Ovary (tissue), 3 donors: ENCODE measurements around the gene ARL10.

Experiments used
- CTCF ChIP-seq, 3 donors: fragments of 450-650 bp in 2 of 3; fragments of 200-600 bp in 1 of 3; IDR thresholded peaks; one replicate each; pipeline versions ENCODE4 v1.5.1 to v1.8.0; 2016 to 2022; ENCODE audit warnings: antibody characterized with exemption in 3 of 3, mild to moderate bottlenecking in 1 of 3
- POLR2A ChIP-seq: fragments of 450-650 bp; IDR thresholded peaks from one replicate; pipeline ENCODE4 v1.6.1; 2017; ENCODE audit warnings: antibody characterized with exemption, mild to moderate bottlenecking, moderate library complexity
- donor health status: DM: no; HTN: no; CAD: no.

GRCh38 chr5:176379881-176380280 lies 14.6 kb downstream of the ARL10 start:
- TF ChIP-seq CTCF (IDR thresholded peaks at IDR 0.05), result no peak
- no peak for TF ChIP-seq POLR2A
